Gastrocnemius medialis (tissue), 4 donors: Measurements from ENCODE around the gene PHC1. TPM values are rescaled to one million over a fixed set of nuclear protein-coding genes. Genes with fewer than 3 reads are reported as not detected.
"Not testable (repeated sequence)": the region's sequence is repeated elsewhere in the genome, so short reads cannot be mapped to it uniquely, and the experiment has no call there.

ENCODE experiments used
- ATAC-seq, 2 donors: fragments of 150-250 bp; one replicate each; pipeline ENCODE4 v1.9.1; 2016
- DNase-seq, 2 donors: peaks; one replicate each; pipeline ENCODE4 v3.0.0-alpha.2; 2019
- H3K27ac ChIP-seq, 4 donors: fragments of 200-600 bp; sonication (generic); 1 replicate in 1 of 4; 2 replicates in 3 of 4; pipeline ENCODE4 v1.5.1; 2016 to 2018; ENCODE audit warnings: mild to moderate bottlenecking in 2 of 4, moderate library complexity in 1 of 4
- H3K27me3 ChIP-seq, 3 donors: fragments of 200-600 bp; sonication (generic) in 2 of 3; 1 replicate in 1 of 3; 2 replicates in 2 of 3; pipeline versions ENCODE4 v1.5.1 to v1.6.0; 2016 to 2019; ENCODE audit warnings: mild to moderate bottlenecking in 1 of 3, moderate library complexity in 1 of 3
- H3K36me3 ChIP-seq, 2 donors: fragments of 200-600 bp; sonication (generic) in 1 of 2; one replicate each; pipeline ENCODE4 v1.5.1; 2017 to 2018
- H3K4me1 ChIP-seq, 2 donors: fragments of 200-600 bp; sonication (generic) in 1 of 2; one replicate each; pipeline ENCODE4 v1.5.1; 2016 to 2017; ENCODE audit warnings: mild to moderate bottlenecking in 2 of 2
- H3K4me3 ChIP-seq, 4 donors: fragments of 200-600 bp; sonication (generic) in 3 of 4; 1 replicate in 1 of 4; 2 replicates in 3 of 4; pipeline ENCODE4 v1.5.1; 2016 to 2019; ENCODE audit warnings: mild to moderate bottlenecking in 2 of 4
- H3K9me3 ChIP-seq, 3 donors: fragments of 200-600 bp; sonication (generic) in 2 of 3; 1 replicate in 1 of 3; 2 replicates in 2 of 3; pipeline ENCODE4 v1.5.1; 2016 to 2019
- CTCF ChIP-seq, 5 experiments: fragments of 450-650 bp in 3 of 5; fragments of 200-600 bp in 2 of 5; sonication (generic) in 2 of 5; IDR thresholded peaks in 4 of 5; conservative IDR thresholded peaks in 1 of 5; 1 replicate in 4 of 5; 2 replicates in 1 of 5; pipeline ENCODE4 v1.5.1; 2016 to 2019; ENCODE audit warnings: antibody characterized with exemption in 5 of 5, mild to moderate bottlenecking in 3 of 5, moderate library complexity in 3 of 5
- POLR2A ChIP-seq, 2 donors: fragments of 450-650 bp; IDR thresholded peaks; one replicate each; pipeline ENCODE4 v1.6.1; 2017; ENCODE audit warnings: antibody characterized with exemption in 2 of 2, mild to moderate bottlenecking in 2 of 2, moderate library complexity in 2 of 2
- in situ Hi-C, 4 donors: fragments of 200-750 bp; cut with MboI; loops; one replicate each; pipeline versions ENCODE4 v1.15.0 to v1.8.0; 2017; ENCODE audit warnings: low sequenced_read_pairs in 4 of 4
- intact Hi-C: fragments of 100-400 bp; cut with DNase I; formaldehyde crosslinking; loops from one replicate; pipeline ENCODE4 v1.15.1; 2023; ENCODE audit warnings: low total_unique reads
- total RNA-seq, 4 donors: library from RNA; depleted of rRNA; stranded (reverse); fragments of >200 nt; gene quantifications; one replicate each; pipeline versions ENCODE4 v1.1.0 to v1.2.3, GENCODE V29; 2016

The PHC1 gene
- total RNA-seq, 4 donors from 2014 or later, result 21.9 to 33.5 (median 30.1) TPM

GRCh38 chr12:8914716-8915526, 612 bp downstream of the PHC1 start:
- intact Hi-C loops, result loop anchor here (1.0 kb wide), 1 partner anchor 34 kb away; the partner anchor contains the start of gene M6PR
- H3K36me3 ChIP-seq, result peaks cover 0 to 3% of the 10 kb centered on the region in 2 donors

GRCh38 chr12:8916154-8916553, 1.8 kb downstream of the PHC1 start:
- peaks cover 7 to 13% of the 10 kb centered on the region in 2 donors for H3K4me1 ChIP-seq
- no peaks in the 10 kb centered on the region for H3K9me3 ChIP-seq
- intact Hi-C loops, result no loop called here
- no peak overlapping the region for H3K27ac ChIP-seq
- no peak for TF ChIP-seq CTCF (IDR thresholded peaks at IDR 0.05 in 4 of 5, conservative IDR thresholded peaks at IDR 0.05 in 1 of 5)
- TF ChIP-seq POLR2A (IDR thresholded peaks at IDR 0.05), result no peak
- DNase-seq (no peak), ATAC-seq (no peak)
- H3K4me3 ChIP-seq, result no peak overlapping the region
- H3K27me3 ChIP-seq, result no peaks in the 10 kb centered on the region
- H3K36me3 ChIP-seq, result peaks cover 0 to 13% of the 10 kb centered on the region in 2 donors
- in situ Hi-C loops, result no loop called here

More at GRCh38 chr12:8914716-8915526, 612 bp downstream of the PHC1 start:
- Histone ChIP-seq H3K4me1 (peaks cover 7 to 13% of the 10 kb centered on the region in 2 donors), H3K27ac (peak overlapping the region; percentile 62 to 79 (median 65)), H3K4me3 (peak overlapping the region; percentile 65 to 80 (median 74)), H3K27me3 (no peaks in the 10 kb centered on the region), H3K9me3 (no peaks in the 10 kb centered on the region)
- in situ Hi-C loops, result no loop called here
- TF ChIP-seq POLR2A (IDR thresholded peaks at IDR 0.05), result no peak
- TF ChIP-seq CTCF (IDR thresholded peaks at IDR 0.05 in 4 of 5, conservative IDR thresholded peaks at IDR 0.05 in 1 of 5), result no peak
- ATAC-seq (peak; percentile 67), DNase-seq (peak in 1 of 2 donors; percentile 5)

GRCh38 chr12:8917031-8917430, 2.7 kb downstream of the PHC1 start:
- Histone ChIP-seq H3K27ac (no peak overlapping the region), H3K36me3 (peaks cover 0 to 20% of the 10 kb centered on the region in 2 donors), H3K9me3 (no peaks in the 10 kb centered on the region), H3K27me3 (no peaks in the 10 kb centered on the region), H3K4me1 (peaks cover 7 to 13% of the 10 kb centered on the region in 2 donors), H3K4me3 (no peak overlapping the region)
- no peak for ATAC-seq
- no peak for DNase-seq
- intact Hi-C loops (no loop called here), in situ Hi-C loops (no loop called here)
- TF ChIP-seq CTCF (IDR thresholded peaks at IDR 0.05 in 4 of 5, conservative IDR thresholded peaks at IDR 0.05 in 1 of 5) (no peak), POLR2A (IDR thresholded peaks at IDR 0.05) (no peak)

- Histone ChIP-seq H3K36me3 (peaks cover 0 to 20% of the 10 kb centered on the region in 2 donors), H3K27ac (no peak overlapping the region), H3K27me3 (no peaks in the 10 kb centered on the region), H3K4me3 (no peak overlapping the region), H3K4me1 (peaks cover 7 to 13% of the 10 kb centered on the region in 2 donors), H3K9me3 (no peaks in the 10 kb centered on the region)
- intact Hi-C loops (no loop called here), in situ Hi-C loops (no loop called here)
- ATAC-seq, result no peak
- DNase-seq, result no peak
- TF ChIP-seq POLR2A (IDR thresholded peaks at IDR 0.05) (no peak), CTCF (IDR thresholded peaks at IDR 0.05 in 4 of 5, conservative IDR thresholded peaks at IDR 0.05 in 1 of 5) (no peak)
Measured at GRCh38 chr12:8917751-8918150, 3.4 kb downstream of the PHC1 start.

GRCh38 chr12:8919643-8920042, 5.3 kb downstream of the PHC1 start:
- H3K27me3 ChIP-seq, DNase-seq, ATAC-seq, in situ Hi-C loops, H3K4me3 ChIP-seq, H3K9me3 ChIP-seq, H3K27ac ChIP-seq, H3K4me1 ChIP-seq, intact Hi-C loops: not testable (repeated sequence)
- H3K36me3 ChIP-seq, result peaks cover 0 to 20% of the 10 kb centered on the region in 2 donors
